Measurements from ENCODE around the gene LRRC42.
"Not testable (repeated sequence)": the region's sequence is repeated elsewhere in the genome, so short reads cannot be mapped to it uniquely, and the experiment has no call there.

Gene LRRC42

GRCh38 chr1:54001591-54001990, 55.4 kb downstream of the LRRC42 start:
- DNase-seq = no peak
- Histone ChIP-seq H3K27me3 (replicated peaks) (no peaks in the 10 kb centered on the region), H3K4me3 (ENCODE audit: low read depth, low read length) (no peak overlapping the region), H3K27ac (no peak overlapping the region), H3K36me3 (replicated peaks) (no peaks in the 10 kb centered on the region)
- TF ChIP-seq CTCF (IDR thresholded peaks at IDR 0.05; ENCODE audit: low read depth, low read length, missing control alignments) = no peak
- in situ Hi-C loops (cut with HindIII; ENCODE audit: low pct_ligation_motif_present, low sequenced_read_pairs) = no loop called here

- Histone ChIP-seq H3K4me3 (ENCODE audit: low read depth, low read length) (no peak overlapping the region), H3K27ac (no peak overlapping the region), H3K36me3 (replicated peaks) (no peaks in the 10 kb centered on the region), H3K27me3 (replicated peaks) (no peaks in the 10 kb centered on the region)
- in situ Hi-C loops (cut with HindIII; ENCODE audit: low pct_ligation_motif_present, low sequenced_read_pairs) = no loop called here
- TF ChIP-seq CTCF (IDR thresholded peaks at IDR 0.05; ENCODE audit: low read depth, low read length, missing control alignments) = no peak
- no peak for DNase-seq
Measured at GRCh38 chr1:54002544-54003248, 56.5 kb downstream of the LRRC42 start.

GRCh38 chr1:54003249-54003646, 57.1 kb downstream of the LRRC42 start:
- TF ChIP-seq CTCF (IDR thresholded peaks at IDR 0.05; ENCODE audit: low read depth, low read length, missing control alignments) = no peak
- no peaks in the 10 kb centered on the region for H3K36me3 ChIP-seq (replicated peaks)
- in situ Hi-C loops (cut with HindIII; ENCODE audit: low pct_ligation_motif_present, low sequenced_read_pairs) = no loop called here
- no peak overlapping the region for H3K4me3 ChIP-seq (ENCODE audit: low read depth, low read length)
- H3K27me3 ChIP-seq (replicated peaks) = no peaks in the 10 kb centered on the region
- DNase-seq = no peak
- no peak overlapping the region for H3K27ac ChIP-seq

- H3K4me3 ChIP-seq (ENCODE audit: low read depth, low read length); H3K36me3 ChIP-seq (replicated peaks); in situ Hi-C loops (cut with HindIII; ENCODE audit: low pct_ligation_motif_present, low sequenced_read_pairs); H3K27me3 ChIP-seq (replicated peaks); H3K27ac ChIP-seq; DNase-seq: not testable (repeated sequence)
Measured at GRCh38 chr1:54003750-54004480, 57.8 kb downstream of the LRRC42 start.

- in situ Hi-C loops (cut with HindIII; ENCODE audit: low pct_ligation_motif_present, low sequenced_read_pairs) = no loop called here
Measured at GRCh38 chr1:54004481-54005049, 58.4 kb downstream of the LRRC42 start.

More at GRCh38 chr1:54004481-54005049, 58.4 kb downstream of the LRRC42 start:
- Histone ChIP-seq H3K36me3 (replicated peaks) (no peaks in the 10 kb centered on the region), H3K4me3 (ENCODE audit: low read depth, low read length) (no peak overlapping the region), H3K27me3 (replicated peaks) (peaks cover 2% of the 10 kb centered on the region), H3K27ac (no peak overlapping the region)
- no peak for DNase-seq
- TF ChIP-seq CTCF (IDR thresholded peaks at IDR 0.05; ENCODE audit: low read depth, low read length, missing control alignments) = no peak

All from brain microvascular endothelial cell (primary cell).